ENCODE measurements around the gene GGPS1. TPM values are rescaled to one million over a fixed set of nuclear protein-coding genes. Genes with fewer than 3 reads are reported as not detected.
"Not testable (repeated sequence)": the region's sequence is repeated elsewhere in the genome, so short reads cannot be mapped to it uniquely, and the experiment has no call there.

GGPS1 gene
- 10 to 100 TPM; 26.3 to 29.0 TPM for total RNA-seq
- 63.0 TPM for polyA plus RNA-seq

DNA sequence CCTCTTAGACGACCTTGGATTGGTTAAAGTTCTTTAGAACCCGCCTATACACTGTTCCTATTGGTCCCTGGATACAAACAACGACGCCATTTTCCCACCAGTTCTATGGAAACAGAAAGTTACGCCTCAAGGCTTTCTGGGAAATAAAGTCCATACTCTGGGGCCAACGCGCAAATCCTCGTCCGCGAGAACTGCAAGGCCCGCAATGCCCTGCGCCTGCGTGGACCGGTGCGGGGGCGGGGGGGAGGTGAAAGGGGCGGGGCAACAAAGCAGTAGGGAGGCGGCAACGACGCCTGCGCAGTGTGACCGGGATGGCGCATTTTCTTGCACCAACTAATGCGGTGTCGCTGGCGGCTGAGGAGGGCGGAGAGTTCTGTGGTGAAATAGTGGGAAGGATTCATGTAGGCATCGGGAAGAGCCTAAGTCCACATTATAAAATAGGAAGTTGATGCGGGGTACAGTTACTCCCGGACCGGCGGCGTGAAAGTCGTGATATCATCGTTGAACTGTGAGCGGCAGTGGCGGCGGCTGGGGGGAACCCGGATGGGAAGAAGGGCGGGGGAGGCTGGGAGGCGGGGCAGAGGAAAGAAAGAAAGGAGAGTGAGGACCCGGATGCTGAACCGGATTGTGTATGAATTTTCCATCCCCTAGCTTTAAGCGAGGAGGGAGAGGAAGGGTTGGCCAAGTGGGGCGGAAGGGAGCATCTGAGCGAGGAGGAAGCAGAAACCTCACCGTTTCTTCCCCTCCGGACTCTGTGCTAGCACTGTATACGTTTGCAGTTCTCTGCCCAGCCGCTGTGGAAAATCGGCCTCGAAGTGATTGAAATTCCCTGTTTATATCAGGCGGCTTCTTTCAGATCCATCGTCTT is at the start of gene GGPS1:
Gene GGPS1 (plus strand): TSS at position 300 of the 868 bp plus-strand sequence. CDS start 6,695 bp downstream, outside the sequence.
- H3K27me3 ChIP-seq (ENCODE audit: insufficient read depth, low read length, poor library complexity, severe bottlenecking): no peaks in the 10 kb centered on the region
- H3K27ac ChIP-seq (ENCODE audit: low read depth, low read length): peak within 1 kb of the TSS; percentile 93
- no peak within 1 kb of the TSS for H3K4me3 Mint-ChIP-seq
- peak within 1 kb of the TSS in 4 of 8 donors; percentile 38 to 94 (median 82) for H3K27ac Mint-ChIP-seq
- no peaks in the 10 kb centered on the region for H3K36me3 ChIP-seq (ENCODE audit: insufficient read depth, low read length)
- POLR2A ChIA-PET: interaction anchor here (0.6 to 1.0 kb wide), 2 partner anchors 21 to 168 kb away, joined by 4 to 5 read pairs; partner anchors contain the start of gene RBM34
- H3K9me3 ChIP-seq (ENCODE audit: low read length): no peaks in the 10 kb centered on the region
- H3K9me3 Mint-ChIP-seq: no peaks in the 10 kb centered on the region
- peak; percentile 95 to 99 (median 98) for DNase-seq
- H3K27me3 Mint-ChIP-seq: peaks cover 0 to 4% of the 10 kb centered on the region in 2 donors
- peaks cover 59% of the 10 kb centered on the region for H3K4me1 ChIP-seq (ENCODE audit: insufficient read depth, low read length)
- H3K4me1 Mint-ChIP-seq: peaks cover 28 to 36% (median 31%) of the 10 kb centered on the region in 3 donors
- H3K4me3 ChIP-seq (ENCODE audit: low read length): peak within 1 kb of the TSS; percentile 89
- peaks cover 6 to 33% (median 8%) of the 10 kb centered on the region in 3 donors for H3K36me3 Mint-ChIP-seq
- CTCF ChIA-PET: interaction anchor here (1.4 to 2.8 kb wide), 4 partner anchors 64 to 87 kb away, joined by 3 to 12 read pairs (median 9); no protein-coding TSS in a partner anchor

DNA sequence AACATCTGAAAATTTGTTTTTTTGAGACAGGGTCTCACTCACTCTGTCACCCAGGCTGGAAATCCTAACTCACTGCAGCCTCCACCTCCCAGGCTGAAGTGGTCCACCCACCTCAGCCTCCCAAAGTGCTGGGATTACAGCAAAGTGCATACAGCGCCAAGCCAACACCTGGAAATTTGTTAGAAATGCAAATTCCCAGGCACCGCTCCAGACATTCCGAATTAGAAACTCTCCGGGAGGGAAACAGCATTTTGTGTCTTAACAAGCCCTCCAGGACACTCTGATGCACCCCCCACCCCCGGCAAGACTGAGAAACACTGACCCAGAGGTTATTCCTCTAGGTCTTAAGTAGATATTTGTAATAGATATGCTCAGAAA is 49.5 kb upstream of the GGPS1 start:
- ChIA-PET POLR2A (no interaction called here), CTCF (interaction anchor here (1.0 kb wide), 1 partner anchor 15 kb away, joined by 3 read pairs; no protein-coding TSS in a partner anchor)
- DNase-seq: no peak
- H3K9me3 Mint-ChIP-seq: no peaks in the 10 kb centered on the region
- Histone ChIP-seq H3K27me3 (ENCODE audit: insufficient read depth, low read length, poor library complexity, severe bottlenecking) (no peaks in the 10 kb centered on the region), H3K36me3 (ENCODE audit: insufficient read depth, low read length) (no peaks in the 10 kb centered on the region), H3K9me3 (ENCODE audit: low read length) (no peaks in the 10 kb centered on the region), H3K4me3 (ENCODE audit: low read length) (no peak overlapping the region), H3K4me1 (ENCODE audit: insufficient read depth, low read length) (peaks cover 47% of the 10 kb centered on the region), H3K27ac (ENCODE audit: low read depth, low read length) (no peak overlapping the region)
- no peak overlapping the region for H3K4me3 Mint-ChIP-seq
- H3K27me3 Mint-ChIP-seq: no peaks in the 10 kb centered on the region
- peaks cover 0 to 6% (median 1%) of the 10 kb centered on the region in 3 donors for H3K36me3 Mint-ChIP-seq
- peaks cover 62 to 87% (median 77%) of the 10 kb centered on the region in 3 donors for H3K4me1 Mint-ChIP-seq
- H3K27ac Mint-ChIP-seq: peak overlapping the region in 4 of 8 donors; percentile 23 to 86 (median 49)

DNA sequence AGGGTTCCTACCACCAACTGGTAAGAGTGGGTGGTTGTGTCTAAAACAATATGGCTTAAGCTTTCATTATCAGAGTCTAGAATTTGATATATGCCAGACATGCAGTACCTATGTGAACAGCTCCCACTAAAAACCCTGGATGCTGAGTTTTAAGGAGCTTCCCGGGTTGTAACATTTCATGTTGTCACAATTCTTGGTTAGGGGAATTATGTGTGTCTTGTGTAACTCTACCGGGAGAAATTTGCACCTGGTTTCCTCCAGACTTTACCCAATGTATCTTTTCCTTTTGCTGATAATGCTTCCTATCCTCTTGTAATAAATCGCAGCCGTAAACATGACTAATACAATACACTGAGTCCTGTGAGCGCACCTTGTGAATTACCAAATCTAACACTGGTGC is 48.7 kb upstream of the GGPS1 start:
- POLR2A ChIA-PET: no interaction called here
- H3K27ac ChIP-seq (ENCODE audit: low read depth, low read length): no peak overlapping the region
- no peaks in the 10 kb centered on the region for H3K36me3 ChIP-seq (ENCODE audit: insufficient read depth, low read length)
- no peak overlapping the region for H3K4me3 ChIP-seq (ENCODE audit: low read length)
- H3K36me3 Mint-ChIP-seq: peaks cover 0 to 6% (median 1%) of the 10 kb centered on the region in 3 donors
- peaks cover 43% of the 10 kb centered on the region for H3K4me1 ChIP-seq (ENCODE audit: insufficient read depth, low read length)
- CTCF ChIA-PET: interaction anchor here (1.0 kb wide), 1 partner anchor 16 kb away, joined by 3 read pairs; no protein-coding TSS in a partner anchor
- DNase-seq: no peak
- H3K27me3 ChIP-seq (ENCODE audit: insufficient read depth, low read length, poor library complexity, severe bottlenecking): no peaks in the 10 kb centered on the region
- peaks cover 66 to 88% (median 75%) of the 10 kb centered on the region in 3 donors for H3K4me1 Mint-ChIP-seq
- no peaks in the 10 kb centered on the region for H3K27me3 Mint-ChIP-seq
- no peaks in the 10 kb centered on the region for H3K9me3 ChIP-seq (ENCODE audit: low read length)
- no peaks in the 10 kb centered on the region for H3K9me3 Mint-ChIP-seq
- H3K27ac Mint-ChIP-seq: peak overlapping the region in 3 of 8 donors; percentile 36 to 43 (median 40)
- H3K4me3 Mint-ChIP-seq: peak overlapping the region in 1 of 7 donors; percentile 1

GRCh38 chr1:235280467-235280866 is 47.9 kb upstream of the GGPS1 start:
- peak overlapping the region in 2 of 7 donors; percentile 15 to 43 for H3K4me3 Mint-ChIP-seq
- POLR2A ChIA-PET: no interaction called here
- CTCF ChIA-PET: no interaction called here

GRCh38 chr1:235283636-235284035 is 44.7 kb upstream of the GGPS1 start:
- H3K36me3 Mint-ChIP-seq: peaks cover 0 to 10% (median 4%) of the 10 kb centered on the region in 3 donors
- POLR2A ChIA-PET; H3K36me3 ChIP-seq (ENCODE audit: insufficient read depth, low read length); H3K27ac ChIP-seq (ENCODE audit: low read depth, low read length); H3K9me3 Mint-ChIP-seq; H3K27me3 ChIP-seq (ENCODE audit: insufficient read depth, low read length, poor library complexity, severe bottlenecking); H3K9me3 ChIP-seq (ENCODE audit: low read length); H3K27me3 Mint-ChIP-seq; H3K4me3 ChIP-seq (ENCODE audit: low read length); DNase-seq: not testable (repeated sequence)
- CTCF ChIA-PET: interaction anchor here (1.4 to 1.6 kb wide), 3 partner anchors 8 to 47 kb away, joined by 3 to 5 read pairs (median 3); no protein-coding TSS in a partner anchor
- H3K4me1 Mint-ChIP-seq: peaks cover 73 to 89% (median 81%) of the 10 kb centered on the region in 3 donors
- peaks cover 47% of the 10 kb centered on the region for H3K4me1 ChIP-seq (ENCODE audit: insufficient read depth, low read length)
- peak overlapping the region in 1 of 7 donors; percentile 6 for H3K4me3 Mint-ChIP-seq
- peak overlapping the region in 2 of 8 donors; percentile 37 to 70 for H3K27ac Mint-ChIP-seq

More at GRCh38 chr1:235280467-235280866, 47.9 kb upstream of the GGPS1 start:
- Histone ChIP-seq H3K36me3 (ENCODE audit: insufficient read depth, low read length) (no peaks in the 10 kb centered on the region), H3K27me3 (ENCODE audit: insufficient read depth, low read length, poor library complexity, severe bottlenecking) (no peaks in the 10 kb centered on the region), H3K4me1 (ENCODE audit: insufficient read depth, low read length) (peaks cover 42% of the 10 kb centered on the region), H3K4me3 (ENCODE audit: low read length) (no peak overlapping the region), H3K9me3 (ENCODE audit: low read length) (no peaks in the 10 kb centered on the region), H3K27ac (ENCODE audit: low read depth, low read length) (no peak overlapping the region)
- DNase-seq: no peak
- peaks cover 65 to 88% (median 74%) of the 10 kb centered on the region in 3 donors for H3K4me1 Mint-ChIP-seq
- H3K36me3 Mint-ChIP-seq: peaks cover 0 to 6% (median 4%) of the 10 kb centered on the region in 3 donors
- H3K27me3 Mint-ChIP-seq: no peaks in the 10 kb centered on the region
- H3K27ac Mint-ChIP-seq: peak overlapping the region in 1 of 8 donors; percentile 56
- no peaks in the 10 kb centered on the region for H3K9me3 Mint-ChIP-seq

GRCh38 chr1:235284231-235284769 is 44.1 kb upstream of the GGPS1 start:
- H3K27me3 Mint-ChIP-seq: no peaks in the 10 kb centered on the region
- H3K4me1 ChIP-seq (ENCODE audit: insufficient read depth, low read length): peaks cover 42% of the 10 kb centered on the region
- peaks cover 72 to 89% (median 81%) of the 10 kb centered on the region in 3 donors for H3K4me1 Mint-ChIP-seq
- H3K27ac Mint-ChIP-seq: no peak overlapping the region
- peak overlapping the region in 2 of 7 donors; percentile 20 to 29 for H3K4me3 Mint-ChIP-seq
- no peaks in the 10 kb centered on the region for H3K36me3 ChIP-seq (ENCODE audit: insufficient read depth, low read length)
- no peak overlapping the region for H3K27ac ChIP-seq (ENCODE audit: low read depth, low read length)
- DNase-seq: no peak
- ChIA-PET CTCF (interaction anchor here (1.4 to 1.6 kb wide), 3 partner anchors 9 to 46 kb away, joined by 3 to 5 read pairs (median 3); no protein-coding TSS in a partner anchor), POLR2A (no interaction called here)
- H3K36me3 Mint-ChIP-seq: peaks cover 0 to 10% (median 4%) of the 10 kb centered on the region in 3 donors
- H3K9me3 Mint-ChIP-seq: no peaks in the 10 kb centered on the region
- H3K27me3 ChIP-seq (ENCODE audit: insufficient read depth, low read length, poor library complexity, severe bottlenecking): no peaks in the 10 kb centered on the region
- no peak overlapping the region for H3K4me3 ChIP-seq (ENCODE audit: low read length)
- H3K9me3 ChIP-seq (ENCODE audit: low read length): no peaks in the 10 kb centered on the region

DNA sequence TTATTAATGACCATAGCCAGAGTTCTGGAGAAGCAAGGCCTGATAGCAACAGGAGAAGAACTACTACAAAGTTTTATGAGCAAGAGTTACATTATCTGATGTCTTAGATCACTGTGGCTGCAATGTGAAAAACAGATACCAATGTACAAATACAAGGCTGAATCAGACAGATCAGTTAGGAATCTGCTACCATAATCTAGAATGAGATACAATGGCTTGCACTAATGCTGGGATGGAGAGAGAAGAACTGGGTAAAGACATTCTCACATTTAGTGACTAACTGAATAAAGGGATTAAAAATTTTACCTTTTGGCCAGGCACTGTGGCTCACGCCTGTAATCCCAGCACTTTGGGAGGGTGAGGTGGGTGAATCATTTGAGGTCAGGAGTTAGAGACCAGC is 41.7 kb upstream of the GGPS1 start:
- POLR2A ChIA-PET: no interaction called here
- Histone ChIP-seq H3K27ac (ENCODE audit: low read depth, low read length) (no peak overlapping the region), H3K9me3 (ENCODE audit: low read length) (no peaks in the 10 kb centered on the region), H3K4me1 (ENCODE audit: insufficient read depth, low read length) (peaks cover 49% of the 10 kb centered on the region), H3K27me3 (ENCODE audit: insufficient read depth, low read length, poor library complexity, severe bottlenecking) (no peaks in the 10 kb centered on the region), H3K4me3 (ENCODE audit: low read length) (no peak overlapping the region), H3K36me3 (ENCODE audit: insufficient read depth, low read length) (no peaks in the 10 kb centered on the region)
- DNase-seq: no peak
- CTCF ChIA-PET: no interaction called here
- peaks cover 70 to 86% (median 78%) of the 10 kb centered on the region in 3 donors for H3K4me1 Mint-ChIP-seq
- H3K27me3 Mint-ChIP-seq: no peaks in the 10 kb centered on the region
- no peaks in the 10 kb centered on the region for H3K9me3 Mint-ChIP-seq
- peaks cover 0 to 11% (median 2%) of the 10 kb centered on the region in 3 donors for H3K36me3 Mint-ChIP-seq
- H3K27ac Mint-ChIP-seq: peak overlapping the region; percentile 26 to 85 (median 40)
- peak overlapping the region in 5 of 7 donors; percentile 4 to 38 (median 33) for H3K4me3 Mint-ChIP-seq
